T-helper 1 cell treated with Interleukin-12 subunit alpha and Interleukin-12 subunit beta and Interleukin-4 antibody, amounts not matched to agents 30 μg/mL and 1 μg/mL, for 36 hours (primary cell): ENCODE results near the gene SLC8A1.

Source experiments
- H3K27ac Mint-ChIP-seq: one replicate; pipeline ENCODE4 v1.8.0; 2021; ENCODE audit warnings: mild to moderate bottlenecking, mixed read lengths
- H3K27me3 Mint-ChIP-seq: one replicate; pipeline ENCODE4 v1.8.0; 2021; ENCODE audit warnings: low read depth, mixed read lengths
- H3K36me3 Mint-ChIP-seq: one replicate; pipeline ENCODE4 v1.8.0; 2021; ENCODE audit warnings: low read depth, mixed read lengths
- H3K4me1 Mint-ChIP-seq: one replicate; pipeline ENCODE4 v1.8.0; 2021; ENCODE audit warnings: low read depth, mixed read lengths
- H3K4me3 Mint-ChIP-seq: one replicate; pipeline ENCODE4 v1.8.0; 2021; ENCODE audit warnings: mild to moderate bottlenecking, moderate library complexity, mixed read lengths
- H3K9me3 Mint-ChIP-seq: one replicate; pipeline ENCODE4 v1.8.0; 2021; ENCODE audit warnings: mixed read lengths

SLC8A1 gene

DNA sequence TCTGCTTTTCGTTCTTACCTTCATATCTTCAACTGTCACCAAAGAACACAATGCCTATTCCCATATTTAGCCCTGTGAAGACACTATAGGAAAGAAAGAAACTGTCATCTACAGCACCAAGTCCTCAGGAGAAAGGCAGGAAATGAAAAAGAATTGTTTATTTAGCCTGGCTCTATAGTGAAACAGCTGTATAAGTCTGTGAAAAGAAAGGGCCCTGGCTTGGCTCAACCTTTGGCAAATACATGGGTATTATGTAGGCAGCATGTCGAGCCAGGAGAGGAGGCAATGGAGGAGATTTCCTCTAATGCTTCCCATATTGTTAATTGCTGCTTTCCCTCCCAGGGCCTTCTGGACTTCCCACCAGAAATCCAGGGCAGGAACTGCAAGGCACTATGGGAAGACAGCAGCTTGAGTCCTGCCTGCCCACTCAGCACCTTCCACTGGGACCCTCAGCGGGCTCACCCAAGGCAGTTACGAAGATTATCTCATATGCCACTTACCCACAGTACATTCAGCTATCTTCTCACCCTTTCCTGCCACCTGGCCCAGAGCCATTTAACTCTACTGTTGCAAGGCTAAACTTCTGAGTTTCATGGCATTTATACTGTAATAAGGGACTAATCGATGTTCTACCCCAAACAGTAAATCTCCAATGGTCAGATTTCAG, 30.1 kb downstream of the SLC8A1 start:
- H3K27me3 Mint-ChIP-seq: no peaks in the 10 kb centered on the region
- H3K36me3 Mint-ChIP-seq: no peaks in the 10 kb centered on the region
- H3K9me3 Mint-ChIP-seq: no peaks in the 10 kb centered on the region
- H3K4me1 Mint-ChIP-seq: no peaks in the 10 kb centered on the region
- H3K4me3 Mint-ChIP-seq: no peak overlapping the region
- H3K27ac Mint-ChIP-seq: no peak overlapping the region

DNA sequence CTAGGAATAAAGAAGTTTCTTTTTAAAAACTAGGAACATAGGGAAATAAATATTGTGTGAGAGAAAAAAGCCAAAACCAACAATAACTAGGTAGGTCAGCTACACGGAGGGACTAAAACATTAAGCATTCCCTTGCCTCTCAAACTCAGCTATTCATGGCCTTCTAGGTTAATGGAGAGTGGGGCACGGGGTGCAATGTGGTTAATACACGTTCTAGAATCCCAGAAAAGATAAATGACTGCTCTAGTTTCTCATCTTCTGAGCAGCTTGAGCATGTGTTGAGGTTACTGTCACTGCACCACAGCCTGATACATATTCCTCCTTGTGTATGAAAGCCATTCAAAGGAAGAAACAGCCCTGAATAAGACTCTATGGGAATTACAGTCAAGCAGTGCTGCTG, 31.4 kb downstream of the SLC8A1 start:
- Mint-ChIP-seq H3K9me3 (no peaks in the 10 kb centered on the region), H3K4me3 (no peak overlapping the region), H3K27ac (no peak overlapping the region), H3K36me3 (no peaks in the 10 kb centered on the region), H3K4me1 (no peaks in the 10 kb centered on the region), H3K27me3 (no peaks in the 10 kb centered on the region)

DNA sequence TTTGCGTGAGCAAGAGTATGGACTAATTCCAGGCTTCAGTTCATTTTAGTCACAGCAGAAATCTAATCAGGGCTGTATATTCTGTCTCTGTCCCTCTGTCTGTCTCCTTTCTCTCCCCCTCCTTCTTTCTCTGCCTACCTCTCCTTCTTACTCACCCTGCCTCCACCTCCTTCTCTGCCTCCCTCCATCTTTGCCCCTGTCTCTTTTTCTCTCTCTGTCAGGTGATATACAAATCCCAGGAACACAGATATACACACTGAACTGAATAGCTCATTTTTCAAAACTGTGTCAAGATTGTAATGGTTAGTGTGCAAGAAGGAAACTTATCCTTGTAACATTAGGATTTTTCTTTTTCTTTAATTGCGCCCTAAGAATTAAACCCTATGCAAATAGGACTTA, 32.5 kb downstream of the SLC8A1 start:
- Mint-ChIP-seq H3K4me3 (no peak overlapping the region), H3K36me3 (no peaks in the 10 kb centered on the region), H3K27me3 (no peaks in the 10 kb centered on the region), H3K27ac (no peak overlapping the region), H3K4me1 (no peaks in the 10 kb centered on the region), H3K9me3 (no peaks in the 10 kb centered on the region)

- no peaks in the 10 kb centered on the region for H3K27me3 Mint-ChIP-seq
- no peak overlapping the region for H3K27ac Mint-ChIP-seq
- no peak overlapping the region for H3K4me3 Mint-ChIP-seq
Measured at GRCh38 chr2:40418614-40419363, 33.1 kb downstream of the SLC8A1 start.

DNA sequence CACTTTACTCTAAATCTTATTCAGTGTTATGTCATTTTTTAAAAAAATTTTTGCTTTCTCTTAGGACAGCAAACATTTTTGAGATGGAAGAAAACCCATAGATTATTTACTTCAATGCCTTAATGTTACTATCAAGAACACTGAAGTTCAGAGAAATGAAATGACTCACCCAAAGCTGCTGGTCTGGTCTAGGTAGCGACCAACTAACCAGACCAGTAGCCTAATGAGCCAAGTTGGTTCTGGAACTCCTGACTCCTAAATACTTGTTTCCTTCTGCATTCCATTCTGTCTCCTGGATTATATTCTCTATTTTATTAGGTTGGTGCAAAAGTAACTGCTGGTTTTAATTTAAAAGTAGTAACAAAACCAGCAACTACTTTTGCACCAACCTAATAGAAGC, 35.4 kb downstream of the SLC8A1 start:
- Mint-ChIP-seq H3K27ac (no peak overlapping the region), H3K9me3 (no peaks in the 10 kb centered on the region), H3K4me3 (no peak overlapping the region), H3K27me3 (no peaks in the 10 kb centered on the region), H3K4me1 (no peaks in the 10 kb centered on the region), H3K36me3 (no peaks in the 10 kb centered on the region)

More at GRCh38 chr2:40418614-40419363, 33.1 kb downstream of the SLC8A1 start:
- Mint-ChIP-seq H3K9me3 (no peaks in the 10 kb centered on the region), H3K4me1 (no peaks in the 10 kb centered on the region), H3K36me3 (no peaks in the 10 kb centered on the region)

DNA sequence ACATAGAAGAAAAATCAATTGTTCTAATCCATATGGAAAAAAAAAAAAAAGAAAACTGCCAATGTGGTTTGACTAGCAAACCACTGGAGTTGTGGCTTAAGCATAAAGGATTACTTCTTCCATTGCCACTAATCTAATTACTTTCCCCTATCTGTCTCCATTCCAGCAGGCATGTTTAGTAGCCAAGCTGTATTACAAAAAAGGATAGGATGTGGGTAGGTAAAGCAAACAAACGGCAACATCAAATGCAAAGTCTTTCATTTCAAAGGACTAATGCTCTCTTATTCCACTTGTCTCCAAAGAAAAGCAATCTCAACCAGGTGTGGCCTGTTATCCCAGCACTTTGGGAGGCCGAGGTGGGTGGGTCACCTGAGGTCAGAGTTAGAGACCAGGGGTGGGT, 36.5 kb downstream of the SLC8A1 start:
- H3K4me3 Mint-ChIP-seq: no peak overlapping the region

DNA sequence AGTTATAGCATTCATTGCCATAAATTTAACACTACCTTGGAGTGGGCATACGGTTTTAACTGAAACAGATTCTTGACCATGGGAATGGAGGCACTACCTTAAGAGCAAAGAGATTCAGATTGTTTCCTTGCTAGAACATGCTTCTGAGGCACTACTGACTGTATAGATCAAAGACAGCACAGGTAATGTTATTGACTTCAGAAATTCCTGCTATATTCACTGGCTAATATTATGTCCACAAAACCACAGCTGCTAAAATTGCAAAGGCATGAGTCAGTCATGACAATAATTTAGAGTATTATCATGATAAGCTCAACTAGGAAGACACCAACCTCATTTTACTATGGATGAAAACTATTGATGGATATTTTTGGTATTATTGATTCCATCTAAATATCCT, 39.4 kb downstream of the SLC8A1 start:
- H3K27me3 Mint-ChIP-seq: no peaks in the 10 kb centered on the region
- no peaks in the 10 kb centered on the region for H3K9me3 Mint-ChIP-seq
- no peaks in the 10 kb centered on the region for H3K36me3 Mint-ChIP-seq

More for the DNA sequence above, 36.5 kb downstream of the SLC8A1 start:
- H3K4me1 Mint-ChIP-seq: no peaks in the 10 kb centered on the region
- H3K27me3 Mint-ChIP-seq: no peaks in the 10 kb centered on the region
- no peaks in the 10 kb centered on the region for H3K36me3 Mint-ChIP-seq
- no peaks in the 10 kb centered on the region for H3K9me3 Mint-ChIP-seq
- no peak overlapping the region for H3K27ac Mint-ChIP-seq

GRCh38 chr2:40410695-40411094, 41.2 kb downstream of the SLC8A1 start:
- no peaks in the 10 kb centered on the region for H3K4me1 Mint-ChIP-seq
- H3K4me3 Mint-ChIP-seq: no peak overlapping the region
- no peaks in the 10 kb centered on the region for H3K36me3 Mint-ChIP-seq
- H3K9me3 Mint-ChIP-seq: no peaks in the 10 kb centered on the region
- H3K27ac Mint-ChIP-seq: no peak overlapping the region
- H3K27me3 Mint-ChIP-seq: no peaks in the 10 kb centered on the region

More for the DNA sequence above, 39.4 kb downstream of the SLC8A1 start:
- no peaks in the 10 kb centered on the region for H3K4me1 Mint-ChIP-seq
- no peak overlapping the region for H3K4me3 Mint-ChIP-seq
- H3K27ac Mint-ChIP-seq: no peak overlapping the region

- H3K27ac Mint-ChIP-seq: no peak overlapping the region
- H3K27me3 Mint-ChIP-seq: no peaks in the 10 kb centered on the region
Measured at GRCh38 chr2:40409734-40410133, 42.2 kb downstream of the SLC8A1 start.

DNA sequence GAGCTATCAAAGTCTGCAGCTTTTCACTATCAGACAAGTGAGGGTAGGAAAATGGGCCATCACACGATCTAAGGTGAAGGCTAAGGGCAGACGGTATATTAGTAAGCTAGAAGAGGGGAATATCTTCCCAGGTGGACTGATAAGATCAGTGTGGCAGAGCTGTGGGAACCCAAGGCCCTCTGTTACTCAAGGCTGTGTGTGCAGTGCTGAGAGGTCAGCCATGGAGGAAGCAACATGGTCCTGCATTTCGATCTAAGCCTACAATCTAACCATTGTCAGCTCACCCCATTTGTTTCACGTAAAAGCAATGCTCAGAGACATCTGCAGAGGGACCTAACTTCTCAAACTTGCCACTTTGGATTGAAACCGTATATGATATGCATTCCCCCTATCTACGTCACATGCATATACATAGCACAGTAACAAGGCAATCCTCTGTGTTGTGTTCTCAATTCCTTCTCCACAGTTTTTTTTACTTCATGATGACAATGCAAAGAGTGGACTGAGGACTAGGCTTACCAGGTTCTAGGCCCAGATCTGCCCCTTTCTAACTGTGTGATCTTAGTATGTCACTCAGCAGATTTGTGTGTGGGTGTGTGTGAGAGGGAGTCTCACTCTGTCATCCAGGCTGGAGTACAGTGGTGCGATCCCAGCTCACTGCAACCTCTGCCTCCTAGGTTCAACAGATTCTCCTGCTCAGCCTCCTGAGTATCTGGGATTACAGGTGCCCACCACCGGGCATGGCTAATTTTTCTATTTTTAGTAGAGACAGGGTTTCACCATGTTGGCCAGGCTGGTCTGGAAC, 45.2 kb downstream of the SLC8A1 start:
- H3K9me3 Mint-ChIP-seq: no peaks in the 10 kb centered on the region
- no peaks in the 10 kb centered on the region for H3K27me3 Mint-ChIP-seq
- no peaks in the 10 kb centered on the region for H3K36me3 Mint-ChIP-seq
- H3K4me3 Mint-ChIP-seq: no peak overlapping the region
- no peaks in the 10 kb centered on the region for H3K4me1 Mint-ChIP-seq
- no peak overlapping the region for H3K27ac Mint-ChIP-seq

More at GRCh38 chr2:40409734-40410133, 42.2 kb downstream of the SLC8A1 start:
- H3K9me3 Mint-ChIP-seq: no peaks in the 10 kb centered on the region
- H3K4me1 Mint-ChIP-seq: no peaks in the 10 kb centered on the region
- H3K36me3 Mint-ChIP-seq: no peaks in the 10 kb centered on the region
- no peak overlapping the region for H3K4me3 Mint-ChIP-seq

DNA sequence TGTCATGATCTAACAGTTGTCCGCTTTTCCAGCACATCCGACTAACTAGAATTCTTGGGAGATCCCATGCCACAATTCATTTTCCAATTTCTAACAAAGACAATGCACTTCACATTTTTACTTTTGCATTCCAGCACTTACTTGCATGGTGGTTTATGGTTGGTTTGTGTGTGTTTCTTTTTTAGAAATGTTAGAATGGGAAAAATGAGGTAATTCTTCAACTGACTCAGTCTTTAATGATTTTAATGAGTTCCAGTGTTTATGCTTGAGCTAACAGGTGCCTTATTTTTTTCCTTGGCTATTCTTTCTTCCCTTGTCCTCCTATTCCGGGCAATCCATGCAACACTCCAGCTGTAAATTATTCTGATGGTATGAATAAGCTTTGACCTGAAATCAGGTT, 46.4 kb downstream of the SLC8A1 start:
- Mint-ChIP-seq H3K27ac (no peak overlapping the region), H3K4me3 (no peak overlapping the region), H3K27me3 (no peaks in the 10 kb centered on the region), H3K36me3 (no peaks in the 10 kb centered on the region), H3K4me1 (no peaks in the 10 kb centered on the region), H3K9me3 (no peaks in the 10 kb centered on the region)

GRCh38 chr2:40404517-40404916, 47.4 kb downstream of the SLC8A1 start:
- no peaks in the 10 kb centered on the region for H3K9me3 Mint-ChIP-seq
- no peaks in the 10 kb centered on the region for H3K27me3 Mint-ChIP-seq
- H3K4me1 Mint-ChIP-seq: no peaks in the 10 kb centered on the region
- H3K27ac Mint-ChIP-seq: no peak overlapping the region
- H3K4me3 Mint-ChIP-seq: no peak overlapping the region
- no peaks in the 10 kb centered on the region for H3K36me3 Mint-ChIP-seq

GRCh38 chr2:40403233-40403836, 48.6 kb downstream of the SLC8A1 start:
- Mint-ChIP-seq H3K27me3 (no peaks in the 10 kb centered on the region), H3K36me3 (no peaks in the 10 kb centered on the region), H3K9me3 (no peaks in the 10 kb centered on the region), H3K4me3 (no peak overlapping the region), H3K27ac (no peak overlapping the region), H3K4me1 (no peaks in the 10 kb centered on the region)

DNA sequence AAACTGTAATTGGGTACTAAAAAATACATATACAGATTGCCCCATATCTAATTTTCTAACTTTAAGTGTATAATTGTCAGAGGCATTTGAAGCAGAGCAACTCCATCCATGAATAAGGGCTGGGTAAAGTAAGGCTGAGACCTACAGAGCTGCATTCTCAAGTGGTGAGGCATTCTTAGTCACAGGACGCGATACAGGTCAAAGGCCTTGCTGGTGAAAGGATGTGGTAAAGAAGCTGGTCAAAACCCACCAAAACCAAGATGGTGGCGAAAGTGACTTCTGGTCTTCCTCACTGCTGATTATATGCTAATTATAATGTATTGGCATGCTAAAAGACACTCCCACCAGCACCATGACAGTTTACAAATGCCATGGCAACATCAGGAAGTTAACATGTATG, 50.0 kb downstream of the SLC8A1 start:
- H3K4me3 Mint-ChIP-seq: no peak overlapping the region
- no peaks in the 10 kb centered on the region for H3K27me3 Mint-ChIP-seq
- H3K36me3 Mint-ChIP-seq: no peaks in the 10 kb centered on the region
- no peak overlapping the region for H3K27ac Mint-ChIP-seq
- H3K9me3 Mint-ChIP-seq: no peaks in the 10 kb centered on the region
- no peaks in the 10 kb centered on the region for H3K4me1 Mint-ChIP-seq
